Measurements from ENCODE around the gene LRRC71. TPM values are rescaled to one million over a fixed set of nuclear protein-coding genes. Genes with fewer than 3 reads are reported as not detected.

Gene LRRC71
- total and polyA plus RNA-seq, 9 donors = 0.39 to 1.5 (median 0.84) TPM

GRCh38 chr1:156912861-156913808, 7.3 kb upstream of the LRRC71 start:
- peak; percentile 52 for DNase-seq
- Histone ChIP-seq H3K9me3 (replicated peaks; ENCODE audit: control insufficient read depth, low read depth, low read length) (peaks cover under 1% of the 10 kb centered on the region), H3K27ac (ENCODE audit: low read length) (peak overlapping the region; percentile 42), H3K4me1 (ENCODE audit: control insufficient read depth, insufficient read depth, low read length) (peaks cover 29% of the 10 kb centered on the region), H3K4me3 (ENCODE audit: low read length) (no peak overlapping the region), H3K27me3 (ENCODE audit: control insufficient read depth, insufficient read depth, low read length) (peaks cover 11% of the 10 kb centered on the region), H3K36me3 (ENCODE audit: control insufficient read depth, insufficient read depth, low read length) (peaks cover 45% of the 10 kb centered on the region)
- WGBS (ENCODE audit: insufficient coverage) = 31% methylated on average over 16 of the region's 24 CpGs

- WGBS (ENCODE audit: insufficient coverage) = 81% methylated on average over 12 of the region's 13 CpGs
- H3K27ac ChIP-seq (ENCODE audit: low read length) = peak overlapping the region; percentile 42
- peaks cover 2% of the 10 kb centered on the region for H3K9me3 ChIP-seq (replicated peaks; ENCODE audit: control insufficient read depth, low read depth, low read length)
- H3K27me3 ChIP-seq (ENCODE audit: control insufficient read depth, insufficient read depth, low read length) = peaks cover 5% of the 10 kb centered on the region
- peaks cover 23% of the 10 kb centered on the region for H3K4me1 ChIP-seq (ENCODE audit: control insufficient read depth, insufficient read depth, low read length)
- H3K36me3 ChIP-seq (ENCODE audit: control insufficient read depth, insufficient read depth, low read length) = peaks cover 38% of the 10 kb centered on the region
- DNase-seq = no peak
- H3K4me3 ChIP-seq (ENCODE audit: low read length) = no peak overlapping the region
These were observed 6.5 kb upstream of the LRRC71 start for GRCh38 chr1:156913809-156914387.

- Histone ChIP-seq H3K27ac (ENCODE audit: low read length) (no peak overlapping the region), H3K9me3 (replicated peaks; ENCODE audit: control insufficient read depth, low read depth, low read length) (peaks cover 2% of the 10 kb centered on the region), H3K36me3 (ENCODE audit: control insufficient read depth, insufficient read depth, low read length) (peaks cover 38% of the 10 kb centered on the region), H3K27me3 (ENCODE audit: control insufficient read depth, insufficient read depth, low read length) (peaks cover 6% of the 10 kb centered on the region), H3K4me1 (ENCODE audit: control insufficient read depth, insufficient read depth, low read length) (peaks cover 23% of the 10 kb centered on the region), H3K4me3 (ENCODE audit: low read length) (no peak overlapping the region)
- WGBS (ENCODE audit: insufficient coverage) = 82% methylated on average over 6 of the region's 9 CpGs
- no peak for DNase-seq
These were observed 6.0 kb upstream of the LRRC71 start for GRCh38 chr1:156914440-156914856.

- H3K27me3 ChIP-seq (ENCODE audit: control insufficient read depth, insufficient read depth, low read length) = peaks cover 67% of the 10 kb centered on the region
- peaks cover 2% of the 10 kb centered on the region for H3K9me3 ChIP-seq (replicated peaks; ENCODE audit: control insufficient read depth, low read depth, low read length)
- H3K27ac ChIP-seq (ENCODE audit: low read length) = no peak overlapping the region
- no peak for DNase-seq
- 90% methylated on average over 2 of the region's 7 CpGs for WGBS (ENCODE audit: insufficient coverage)
- no peaks in the 10 kb centered on the region for H3K36me3 ChIP-seq (ENCODE audit: control insufficient read depth, insufficient read depth, low read length)
- peaks cover 26% of the 10 kb centered on the region for H3K4me1 ChIP-seq (ENCODE audit: control insufficient read depth, insufficient read depth, low read length)
- H3K4me3 ChIP-seq (ENCODE audit: low read length) = no peak overlapping the region
These were observed 659 bp downstream of the LRRC71 start for GRCh38 chr1:156921053-156921529.

GRCh38 chr1:156922986-156923669, 2.7 kb downstream of the LRRC71 start:
- no peak overlapping the region for H3K4me3 ChIP-seq (ENCODE audit: low read length)
- no peak overlapping the region for H3K27ac ChIP-seq (ENCODE audit: low read length)
- H3K27me3 ChIP-seq (ENCODE audit: control insufficient read depth, insufficient read depth, low read length) = peaks cover 87% of the 10 kb centered on the region
- peaks cover 36% of the 10 kb centered on the region for H3K4me1 ChIP-seq (ENCODE audit: control insufficient read depth, insufficient read depth, low read length)
- peaks cover 1% of the 10 kb centered on the region for H3K9me3 ChIP-seq (replicated peaks; ENCODE audit: control insufficient read depth, low read depth, low read length)
- DNase-seq = no peak
- 2% methylated on average over 9 of the region's 11 CpGs for WGBS (ENCODE audit: insufficient coverage)
- no peaks in the 10 kb centered on the region for H3K36me3 ChIP-seq (ENCODE audit: control insufficient read depth, insufficient read depth, low read length)

GRCh38 chr1:156923670-156924477, 3.4 kb downstream of the LRRC71 start:
- H3K36me3 ChIP-seq (ENCODE audit: control insufficient read depth, insufficient read depth, low read length) = no peaks in the 10 kb centered on the region
- H3K9me3 ChIP-seq (replicated peaks; ENCODE audit: control insufficient read depth, low read depth, low read length) = no peaks in the 10 kb centered on the region
- H3K4me1 ChIP-seq (ENCODE audit: control insufficient read depth, insufficient read depth, low read length) = peaks cover 36% of the 10 kb centered on the region
- WGBS (ENCODE audit: insufficient coverage) = 2% methylated on average over 36 of the region's 64 CpGs
- peaks cover 92% of the 10 kb centered on the region for H3K27me3 ChIP-seq (ENCODE audit: control insufficient read depth, insufficient read depth, low read length)
- peak overlapping the region; percentile 3 for H3K4me3 ChIP-seq (ENCODE audit: low read length)
- DNase-seq = no peak
- H3K27ac ChIP-seq (ENCODE audit: low read length) = no peak overlapping the region

GRCh38 chr1:156924478-156925153, 4.2 kb downstream of the LRRC71 start:
- DNase-seq = no peak
- Histone ChIP-seq H3K36me3 (ENCODE audit: control insufficient read depth, insufficient read depth, low read length) (no peaks in the 10 kb centered on the region), H3K4me3 (ENCODE audit: low read length) (no peak overlapping the region), H3K9me3 (replicated peaks; ENCODE audit: control insufficient read depth, low read depth, low read length) (no peaks in the 10 kb centered on the region), H3K27me3 (ENCODE audit: control insufficient read depth, insufficient read depth, low read length) (peaks cover 94% of the 10 kb centered on the region), H3K27ac (ENCODE audit: low read length) (no peak overlapping the region), H3K4me1 (ENCODE audit: control insufficient read depth, insufficient read depth, low read length) (peaks cover 36% of the 10 kb centered on the region)
- 30% methylated on average over 6 of the region's 22 CpGs for WGBS (ENCODE audit: insufficient coverage)

GRCh38 chr1:156925154-156926010, 5.0 kb downstream of the LRRC71 start:
- WGBS (ENCODE audit: insufficient coverage) = 77% methylated on average over 2 of the region's 5 CpGs
- Histone ChIP-seq H3K9me3 (replicated peaks; ENCODE audit: control insufficient read depth, low read depth, low read length) (no peaks in the 10 kb centered on the region), H3K4me1 (ENCODE audit: control insufficient read depth, insufficient read depth, low read length) (peaks cover 31% of the 10 kb centered on the region), H3K27me3 (ENCODE audit: control insufficient read depth, insufficient read depth, low read length) (peaks cover 88% of the 10 kb centered on the region), H3K36me3 (ENCODE audit: control insufficient read depth, insufficient read depth, low read length) (no peaks in the 10 kb centered on the region), H3K4me3 (ENCODE audit: low read length) (no peak overlapping the region), H3K27ac (ENCODE audit: low read length) (no peak overlapping the region)
- DNase-seq = no peak
